Endothelial cell of umbilical vein (primary cell): ENCODE measurements around the gene PARP1. TPM values are rescaled to one million over a fixed set of nuclear protein-coding genes. Genes with fewer than 3 reads are reported as not detected.
"Not testable (repeated sequence)": the region's sequence is repeated elsewhere in the genome, so short reads cannot be mapped to it uniquely, and the experiment has no call there.

Source experiments
- BruUV-seq: library from RNA; stranded (reverse); fragments of 400-500 nt; replicated peaks from 2 replicates; lab custom pipeline; 2021; lab: Mats Ljungman, UMichigan
- CTCF ChIA-PET: fragments of 300-600, 350-600 bp; sonication (Branson Sonifier 250); formaldehyde crosslinking; loops from one replicate; lab custom pipeline; 2021; ENCODE audit warnings: antibody characterized with exemption, inconsistent platforms; lab: Charles Lee
- POLR2A ChIA-PET: fragments of 300-600, 350-600 bp; sonication (Branson Sonifier 250); formaldehyde crosslinking; loops from one replicate; lab custom pipeline; 2021; ENCODE audit warnings: antibody characterized with exemption, inconsistent platforms; lab: Charles Lee
- DNase-seq: peaks from one replicate; pipeline ENCODE4 v3.0.0-alpha.2; 2011; ENCODE audit warnings: low read depth, low spot score
- FAIRE-seq: peaks from 2 replicates; lab custom pipeline; 2011; peaks lifted over from hg19 to GRCh38; lab: Jason Lieb, UNC
- H2AFZ ChIP-seq: 2 replicates; pipeline ENCODE4 v1.6.0; 2012; ENCODE audit warnings: low read depth, low read length, control low read depth, inconsistent platforms
- H3K27ac ChIP-seq: 2 replicates; pipeline ENCODE4 v1.5.1; 2011; ENCODE audit warnings: low read depth, mild to moderate bottlenecking, control low read depth, low read length, moderate library complexity; ENCODE audit not compliant: insufficient read depth
- H3K27me3 ChIP-seq, 2 experiments: 2 replicates each; pipeline versions ENCODE4 v1.6.0 to v1.6.1; 2011; ENCODE audit warnings: low read length in 2 of 2, mixed read lengths in 1 of 2; ENCODE audit not compliant: control insufficient read depth in 2 of 2, insufficient read depth in 2 of 2
- H3K36me3 ChIP-seq, 2 experiments: 2 replicates in 1 of 2; 3 replicates in 1 of 2; pipeline ENCODE4 v1.5.1; 2011; ENCODE audit warnings: low read length in 2 of 2, mild to moderate bottlenecking in 1 of 2, moderate library complexity in 1 of 2; ENCODE audit not compliant: control insufficient read depth in 2 of 2, insufficient read depth in 2 of 2; ENCODE audit errors: extremely low read depth in 1 of 2
- H3K4me1 ChIP-seq: 3 replicates; pipeline ENCODE4 v1.5.1; 2011; ENCODE audit warnings: mild to moderate bottlenecking, low read length; ENCODE audit not compliant: control insufficient read depth, insufficient read depth; ENCODE audit errors: extremely low read depth
- H3K4me2 ChIP-seq: 2 replicates; pipeline ENCODE4 v1.6.1; 2011; ENCODE audit warnings: low read length, control low read depth, mixed read lengths; ENCODE audit not compliant: insufficient read depth
- H3K4me3 ChIP-seq, 3 experiments: fragments of 200-600 bp in 1 of 3; sonication (generic), shearing (Covaris generic) in 1 of 3; replicated peaks in 1 of 3; 2 replicates each; pipeline ENCODE4 v1.5.1; 2011 to 2016; ENCODE audit warnings: control low read depth in 3 of 3, low read length in 3 of 3, mild to moderate bottlenecking in 2 of 3, inconsistent platforms in 1 of 3, low read depth in 1 of 3, moderate library complexity in 1 of 3; ENCODE audit not compliant: insufficient read depth in 1 of 3
- H3K79me2 ChIP-seq: 2 replicates; pipeline ENCODE4 v1.6.0; 2012; ENCODE audit warnings: low read length, inconsistent platforms; ENCODE audit not compliant: control insufficient read depth, insufficient read depth
- H3K9ac ChIP-seq: replicated peaks from 2 replicates; pipeline ENCODE3; 2011; ENCODE audit warnings: low read length, control low read depth; ENCODE audit not compliant: insufficient read depth; ENCODE audit errors: extremely low read depth
- H3K9me1 ChIP-seq: replicated peaks from 3 replicates; pipeline ENCODE4 v1.6.0; 2011; ENCODE audit warnings: mild to moderate bottlenecking, low read length; ENCODE audit not compliant: control insufficient read depth, insufficient read depth; ENCODE audit errors: extremely low read depth
- H3K9me3 ChIP-seq: replicated peaks from 2 replicates; pipeline ENCODE4 v1.5.1; 2012; ENCODE audit warnings: low read length, inconsistent platforms; ENCODE audit not compliant: control insufficient read depth, insufficient read depth
- H4K20me1 ChIP-seq: replicated peaks from 2 replicates; pipeline ENCODE3; 2011; ENCODE audit warnings: mild to moderate bottlenecking, low read length; ENCODE audit not compliant: control insufficient read depth, insufficient read depth; ENCODE audit errors: extremely low read depth
- EZH2 ChIP-seq: IDR thresholded peaks from 2 replicates; pipeline ENCODE4 v1.6.1; 2012; ENCODE audit warnings: borderline replicate concordance, low read depth, mild to moderate bottlenecking, moderate library complexity, low read length, inconsistent platforms; ENCODE audit not compliant: severe bottlenecking
- FOS ChIP-seq: IDR thresholded peaks from 2 replicates; pipeline ENCODE4 v1.6.1; 2011; ENCODE audit warnings: mild to moderate bottlenecking, low read length, moderate library complexity, borderline replicate concordance; ENCODE audit not compliant: insufficient read depth
- GATA2 ChIP-seq: IDR thresholded peaks from 2 replicates; pipeline ENCODE4 v1.7.0; 2011; ENCODE audit warnings: low read depth, mild to moderate bottlenecking, moderate library complexity, mixed read lengths, low read length; ENCODE audit not compliant: insufficient read length, insufficient read depth
- JUN ChIP-seq: IDR thresholded peaks from 2 replicates; pipeline ENCODE4 v1.6.1; 2011; ENCODE audit warnings: borderline replicate concordance, low read depth; ENCODE audit not compliant: insufficient read length, insufficient read depth
- MYC ChIP-seq: IDR thresholded peaks from one replicate; pipeline ENCODE4 v1.6.1; 2011; ENCODE audit warnings: mild to moderate bottlenecking, low read depth, low read length
- POLR2A ChIP-seq: IDR thresholded peaks from 2 replicates; pipeline ENCODE4 v1.6.1; 2012; ENCODE audit warnings: low read depth, mild to moderate bottlenecking, control low read depth, low read length
- POLR2AphosphoS5 ChIP-seq: IDR thresholded peaks from 2 replicates; pipeline ENCODE4 v1.6.1; 2012; ENCODE audit warnings: low read depth, mild to moderate bottlenecking, control low read depth, low read length, moderate library complexity; ENCODE audit not compliant: insufficient read depth
- dilution Hi-C: fragments of 300-500 bp; cut with MboI; formaldehyde crosslinking; loops from one replicate; pipeline ENCODE4 v1.15.0; 2019; ENCODE audit warnings: low sequenced_read_pairs; ENCODE audit not compliant: extremely low pct_ligation_motif_present
- intact Hi-C: fragments of 100-400 bp; cut with micrococcal nuclease; formaldehyde crosslinking; loops from one replicate; pipeline ENCODE4 v1.10.0; 2022
- polyA plus RNA-seq, 4 experiments: library from polyadenylated mRNA; depleted of rRNA in 3 of 4; stranded (reverse) in 3 of 4; unstranded in 1 of 4; fragments of >200 nt; gene quantifications; 2 replicates each; pipeline versions ENCODE4 v1.2.1 to v1.2.3, GENCODE V29; 2011 to 2012; ENCODE audit warnings: missing spikeins in 1 of 4
- total RNA-seq: library from RNA; stranded (reverse); gene quantifications from 2 replicates; pipeline ENCODE4 v1.2.3, GENCODE V29; 2021
- TF ChIP-seq, protein P1 (sequence below), 2 donors: IDR thresholded peaks; 1 replicate in 1 of 2; 2 replicates in 1 of 2; pipeline ENCODE4 v1.5.1; 2011; ENCODE audit warnings: low read length in 2 of 2, mild to moderate bottlenecking in 2 of 2, moderate library complexity in 2 of 2, control low read depth in 1 of 2, inconsistent platforms in 1 of 2, low read depth in 1 of 2; ENCODE audit not compliant: insufficient read depth in 1 of 2; ENCODE audit errors: extremely low read depth in 1 of 2
- TF ChIP-seq, protein P2 (sequence below): IDR thresholded peaks from 2 replicates; pipeline ENCODE4 v1.6.1; 2011; ENCODE audit not compliant: insufficient read depth, insufficient read length

The PARP1 gene
- total and polyA plus RNA-seq, 2 donors (not counting 3 experiments of a cell fraction or from before 2014, with no cell fraction given): 136 to 160 TPM

DNA sequence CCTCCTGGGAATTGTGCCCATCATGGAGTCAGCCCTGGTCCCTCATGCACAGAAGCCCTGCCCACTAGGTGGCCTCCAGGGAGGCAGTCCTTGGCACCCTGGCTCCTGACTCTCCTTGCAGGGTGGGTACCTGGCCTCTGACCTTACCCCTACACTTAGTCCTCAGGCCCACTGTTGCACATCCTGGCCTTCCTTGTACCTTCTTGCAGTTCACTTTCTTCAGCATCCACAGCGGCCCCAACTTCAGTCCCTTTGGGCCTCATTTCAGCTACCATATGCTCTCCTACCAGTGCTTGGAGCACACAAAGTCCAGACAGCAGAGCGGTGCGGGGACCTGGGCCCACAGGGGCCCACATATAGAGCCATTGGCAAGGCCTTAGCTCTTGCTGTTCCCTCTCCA, 19.2 kb upstream of the PARP1 start:
- Histone ChIP-seq H3K27me3 (peaks cover 5% of the 10 kb centered on the region in 2 experiments), H3K36me3 (no peaks in the 10 kb centered on the region), H3K4me1 (no peaks in the 10 kb centered on the region), H3K9me1 (no peaks in the 10 kb centered on the region), H3K4me2 (no peak overlapping the region), H3K4me3 (no peak overlapping the region), H3K79me2 (no peaks in the 10 kb centered on the region), H3K27ac (no peak overlapping the region), H2AFZ (no peak overlapping the region), H4K20me1 (no peaks in the 10 kb centered on the region), H3K9me3 (no peaks in the 10 kb centered on the region), H3K9ac (no peak overlapping the region)
- intact Hi-C loops (no loop called here), dilution Hi-C loops (no loop called here)
- TF ChIP-seq EZH2 (no peak), GATA2 (no peak), POLR2A (no peak), MYC (no peak), JUN (no peak), FOS (no peak), POLR2AphosphoS5 (no peak)
- TF ChIP-seq, protein P1, sequence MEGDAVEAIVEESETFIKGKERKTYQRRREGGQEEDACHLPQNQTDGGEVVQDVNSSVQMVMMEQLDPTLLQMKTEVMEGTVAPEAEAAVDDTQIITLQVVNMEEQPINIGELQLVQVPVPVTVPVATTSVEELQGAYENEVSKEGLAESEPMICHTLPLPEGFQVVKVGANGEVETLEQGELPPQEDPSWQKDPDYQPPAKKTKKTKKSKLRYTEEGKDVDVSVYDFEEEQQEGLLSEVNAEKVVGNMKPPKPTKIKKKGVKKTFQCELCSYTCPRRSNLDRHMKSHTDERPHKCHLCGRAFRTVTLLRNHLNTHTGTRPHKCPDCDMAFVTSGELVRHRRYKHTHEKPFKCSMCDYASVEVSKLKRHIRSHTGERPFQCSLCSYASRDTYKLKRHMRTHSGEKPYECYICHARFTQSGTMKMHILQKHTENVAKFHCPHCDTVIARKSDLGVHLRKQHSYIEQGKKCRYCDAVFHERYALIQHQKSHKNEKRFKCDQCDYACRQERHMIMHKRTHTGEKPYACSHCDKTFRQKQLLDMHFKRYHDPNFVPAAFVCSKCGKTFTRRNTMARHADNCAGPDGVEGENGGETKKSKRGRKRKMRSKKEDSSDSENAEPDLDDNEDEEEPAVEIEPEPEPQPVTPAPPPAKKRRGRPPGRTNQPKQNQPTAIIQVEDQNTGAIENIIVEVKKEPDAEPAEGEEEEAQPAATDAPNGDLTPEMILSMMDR (IDR thresholded peaks at IDR 0.05; ENCODE audit: extremely low read depth in 1 of 2, insufficient read depth in 1 of 2, low read depth in 1 of 2, low read length in 2 of 2): no peak
- TF ChIP-seq, protein P2, sequence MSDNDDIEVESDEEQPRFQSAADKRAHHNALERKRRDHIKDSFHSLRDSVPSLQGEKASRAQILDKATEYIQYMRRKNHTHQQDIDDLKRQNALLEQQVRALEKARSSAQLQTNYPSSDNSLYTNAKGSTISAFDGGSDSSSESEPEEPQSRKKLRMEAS: no peak
- DNase-seq: no peak
- FAIRE-seq: no peak
- ChIA-PET POLR2A (no interaction called here), CTCF (interaction anchor here (1.3 kb wide), 1 partner anchor 121 kb away, joined by 3 read pairs; no protein-coding TSS in a partner anchor)
- no TSS peak for BruUV-seq

DNA sequence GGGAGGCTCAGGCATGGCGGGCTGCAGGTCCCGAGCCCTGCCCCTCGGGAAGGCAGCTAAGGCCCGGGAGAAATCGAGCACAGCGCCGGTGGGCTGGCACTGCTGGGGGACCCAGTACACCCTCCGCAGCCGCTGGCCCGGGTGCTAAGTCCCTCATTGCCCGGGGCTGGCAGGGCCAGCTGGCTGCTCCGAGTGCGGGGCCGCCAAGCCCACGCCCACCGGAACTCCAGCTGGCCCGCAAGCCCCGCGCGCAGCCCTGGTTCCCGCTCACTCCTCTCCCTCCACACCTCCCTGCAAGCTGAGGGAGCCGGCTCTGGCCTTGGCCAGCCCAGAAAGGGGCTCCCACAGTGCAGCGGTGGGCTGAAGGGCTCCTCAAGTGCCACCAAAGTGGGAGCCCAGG, 18.5 kb upstream of the PARP1 start:
- H3K9ac ChIP-seq, POLR2A ChIA-PET, DNase-seq, H4K20me1 ChIP-seq, dilution Hi-C loops, H3K27ac ChIP-seq, BruUV-seq, H3K9me3 ChIP-seq, H3K36me3 ChIP-seq, intact Hi-C loops, H3K4me2 ChIP-seq, H3K27me3 ChIP-seq, H2AFZ ChIP-seq, H3K79me2 ChIP-seq, H3K4me3 ChIP-seq, FAIRE-seq, H3K4me1 ChIP-seq, H3K9me1 ChIP-seq: not testable (repeated sequence)
- CTCF ChIA-PET: interaction anchor here (1.3 to 7.4 kb wide), 2 partner anchors 19 to 121 kb away, joined by 3 to 29 read pairs; partner anchors contain the start of gene PARP1
